HEK293 (cell line): ENCODE results near the gene TTLL1.

Source experiments
- CTCF ChIA-PET: fragments of 350-600 bp; formaldehyde crosslinking; extraction: SDS; loops from one replicate; lab custom pipeline; 2021; ENCODE audit warnings: antibody characterized with exemption; lab: Yijun Ruan, JAX
- POLR2A ChIA-PET: fragments of 300-600 bp; formaldehyde crosslinking; extraction: SDS; loops from one replicate; lab custom pipeline; 2020; ENCODE audit warnings: antibody characterized with exemption, inconsistent platforms; lab: Yijun Ruan, JAX
- H3K27ac ChIP-seq: fragments of 200-500 bp; sonication (Bioruptor generic); 2 replicates; pipeline ENCODE4 v1.5.1; 2014; ENCODE audit warnings: low read depth, low read length, control low read depth, inconsistent platforms; ENCODE audit errors: extremely low read depth
- H3K36me3 ChIP-seq, 2 experiments: fragments of 200-500 bp in 1 of 2; sonication (Bioruptor generic) in 1 of 2; 1 replicate in 1 of 2; 2 replicates in 1 of 2; pipeline ENCODE4 v1.5.1; 2014 to 2017; ENCODE audit warnings: inconsistent platforms in 2 of 2, low read length in 2 of 2; ENCODE audit not compliant: control insufficient read depth in 2 of 2, insufficient read depth in 1 of 2
- H3K4me1 ChIP-seq: fragments of 200-500 bp; sonication (Bioruptor generic); 2 replicates; pipeline ENCODE4 v1.5.1; 2014; ENCODE audit warnings: mild to moderate bottlenecking, low read length, inconsistent platforms; ENCODE audit not compliant: control insufficient read depth, insufficient read depth
- H3K4me3 ChIP-seq: 2 replicates; pipeline ENCODE4 v1.5.1; 2011; ENCODE audit warnings: low read depth, mild to moderate bottlenecking, control low read depth, low read length, moderate library complexity
- H3K9me3 ChIP-seq: fragments of 200-500 bp; sonication (Bioruptor generic); 2 replicates; pipeline ENCODE4 v1.5.1; 2014; ENCODE audit warnings: low read depth, low read length, inconsistent platforms; ENCODE audit not compliant: control insufficient read depth, insufficient read depth
- BCL11B ChIP-seq: fragments of 450-650 bp; formaldehyde crosslinking; IDR thresholded peaks from 2 replicates; pipeline ENCODE4 v1.5.1; 2016; ENCODE audit warnings: low read depth, missing biosample characterization, missing genetic modification characterization
- EGR2 ChIP-seq: fragments of 450-650 bp; formaldehyde crosslinking; IDR thresholded peaks from 2 replicates; pipeline ENCODE4 v1.5.1; 2016; ENCODE audit warnings: low read depth, missing biosample characterization, missing genetic modification characterization
- KLF8 ChIP-seq: fragments of 450-650 bp; formaldehyde crosslinking; IDR thresholded peaks from 2 replicates; pipeline ENCODE4 v1.5.1; 2016; ENCODE audit warnings: missing biosample characterization, missing genetic modification characterization
- MYNN ChIP-seq: fragments of 450-650 bp; formaldehyde crosslinking; IDR thresholded peaks from 2 replicates; pipeline ENCODE4 v1.5.1; 2016; ENCODE audit warnings: missing biosample characterization, missing genetic modification characterization, borderline replicate concordance
- SCRT1 ChIP-seq: fragments of 450-650 bp; formaldehyde crosslinking; IDR thresholded peaks from 2 replicates; pipeline ENCODE4 v1.5.1; 2016; ENCODE audit warnings: missing biosample characterization, missing genetic modification characterization, borderline replicate concordance
- ZBTB20 ChIP-seq: fragments of 450-650 bp; formaldehyde crosslinking; IDR thresholded peaks from 2 replicates; pipeline ENCODE4 v1.5.1; 2016; ENCODE audit warnings: missing biosample characterization, missing genetic modification characterization
- ZFP69B ChIP-seq: fragments of 450-650 bp; formaldehyde crosslinking; IDR thresholded peaks from 2 replicates; pipeline ENCODE4 v1.5.1; 2016; ENCODE audit warnings: missing biosample characterization, missing genetic modification characterization
- ZNF114 ChIP-seq: fragments of 450-650 bp; formaldehyde crosslinking; IDR thresholded peaks from 2 replicates; pipeline ENCODE4 v1.5.0; 2017; ENCODE audit warnings: missing biosample characterization, missing genetic modification characterization
- ZNF140 ChIP-seq: fragments of 450-650 bp; formaldehyde crosslinking; IDR thresholded peaks from 2 replicates; pipeline ENCODE4 v1.5.1; 2016; ENCODE audit warnings: missing biosample characterization, missing genetic modification characterization
- ZNF155 ChIP-seq: fragments of 450-650 bp; formaldehyde crosslinking; IDR thresholded peaks from 2 replicates; pipeline ENCODE4 v1.5.1; 2016; ENCODE audit warnings: missing biosample characterization, missing genetic modification characterization
- ZNF600 ChIP-seq: fragments of 450-650 bp; formaldehyde crosslinking; IDR thresholded peaks from 2 replicates; pipeline ENCODE4 v1.5.1; 2016; ENCODE audit warnings: missing biosample characterization, missing genetic modification characterization
- ZNF624 ChIP-seq: fragments of 450-650 bp; formaldehyde crosslinking; IDR thresholded peaks from 2 replicates; pipeline ENCODE4 v1.5.1; 2017; ENCODE audit warnings: missing biosample characterization, missing genetic modification characterization
- ZNF629 ChIP-seq: fragments of 450-650 bp; formaldehyde crosslinking; IDR thresholded peaks from 2 replicates; pipeline ENCODE4 v1.5.1; 2017; ENCODE audit warnings: missing biosample characterization, missing genetic modification characterization
- ZNF660 ChIP-seq: fragments of 450-650 bp; IDR thresholded peaks from 2 replicates; pipeline ENCODE4 v1.5.1; 2018; ENCODE audit warnings: missing biosample characterization, mild to moderate bottlenecking, missing genetic modification characterization
- ZNF677 ChIP-seq: fragments of 450-650 bp; IDR thresholded peaks from 2 replicates; pipeline ENCODE4 v1.5.0; 2018; ENCODE audit warnings: missing biosample characterization, mild to moderate bottlenecking, missing genetic modification characterization, moderate library complexity
- ZNF776 ChIP-seq: fragments of 450-650 bp; formaldehyde crosslinking; IDR thresholded peaks from 2 replicates; pipeline ENCODE4 v1.5.0; 2017; ENCODE audit warnings: missing biosample characterization, missing genetic modification characterization, borderline replicate concordance
- ZSCAN23 ChIP-seq: fragments of 450-650 bp; formaldehyde crosslinking; IDR thresholded peaks from 2 replicates; pipeline ENCODE4 v1.5.1; 2016; ENCODE audit warnings: missing biosample characterization, missing genetic modification characterization
- TF ChIP-seq, protein P1 (sequence below): fragments of 450-650 bp; formaldehyde crosslinking; optimal IDR thresholded peaks from 2 replicates; pipeline ENCODE3; 2016; ENCODE audit warnings: missing biosample characterization, mild to moderate bottlenecking, missing genetic modification characterization
- TF ChIP-seq, protein P2 (sequence below): IDR thresholded peaks from 2 replicates; pipeline ENCODE4 v1.6.1; 2011; ENCODE audit warnings: mild to moderate bottlenecking, low read depth, low read length, borderline replicate concordance
- TF ChIP-seq, protein P3 (sequence below): fragments of 450-650 bp; IDR thresholded peaks from 2 replicates; pipeline ENCODE4 v1.5.1; 2018; ENCODE audit warnings: missing biosample characterization, missing genetic modification characterization
- TF ChIP-seq, protein P4 (sequence below): fragments of 450-650 bp; formaldehyde crosslinking; IDR thresholded peaks from 2 replicates; pipeline ENCODE4 v1.5.1; 2016; ENCODE audit warnings: missing biosample characterization, missing genetic modification characterization
- TF ChIP-seq, protein P5 (sequence below): fragments of 450-650 bp; formaldehyde crosslinking; IDR thresholded peaks from 2 replicates; pipeline ENCODE4 v1.5.1; 2016; ENCODE audit warnings: missing biosample characterization, missing genetic modification characterization

TTLL1 gene

DNA sequence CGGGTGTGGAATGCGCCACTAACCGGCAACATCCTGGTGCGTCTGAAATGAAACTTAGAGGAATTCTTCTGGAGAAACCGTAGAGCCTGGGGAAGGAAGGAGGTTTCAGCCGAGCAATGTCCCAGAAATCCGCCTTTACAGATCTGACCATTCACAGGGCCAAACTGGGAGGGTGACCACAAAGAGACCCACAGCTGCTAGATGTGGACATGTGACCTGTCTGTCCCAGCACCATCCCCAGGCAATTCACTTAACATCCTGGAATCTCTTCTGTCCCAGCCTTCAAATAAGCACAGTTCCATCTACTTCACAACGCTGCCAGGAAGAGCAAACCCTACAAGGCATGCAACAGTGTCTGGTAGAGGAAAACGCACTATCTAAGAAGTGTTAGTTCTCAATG is 44.2 kb upstream of the TTLL1 start (continued):
- TF ChIP-seq ZNF776 (tag by site-specific recombination) (no peak), ZNF629 (tag by site-specific recombination) (no peak), ZBTB20 (tag by site-specific recombination) (no peak)
- TF ChIP-seq, protein P1, sequence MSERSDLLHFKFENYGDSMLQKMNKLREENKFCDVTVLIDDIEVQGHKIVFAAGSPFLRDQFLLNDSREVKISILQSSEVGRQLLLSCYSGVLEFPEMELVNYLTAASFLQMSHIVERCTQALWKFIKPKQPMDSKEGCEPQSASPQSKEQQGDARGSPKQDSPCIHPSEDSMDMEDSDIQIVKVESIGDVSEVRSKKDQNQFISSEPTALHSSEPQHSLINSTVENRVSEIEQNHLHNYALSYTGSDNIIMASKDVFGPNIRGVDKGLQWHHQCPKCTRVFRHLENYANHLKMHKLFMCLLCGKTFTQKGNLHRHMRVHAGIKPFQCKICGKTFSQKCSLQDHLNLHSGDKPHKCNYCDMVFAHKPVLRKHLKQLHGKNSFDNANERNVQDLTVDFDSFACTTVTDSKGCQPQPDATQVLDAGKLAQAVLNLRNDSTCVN = no peak
- TF ChIP-seq, protein P2, sequence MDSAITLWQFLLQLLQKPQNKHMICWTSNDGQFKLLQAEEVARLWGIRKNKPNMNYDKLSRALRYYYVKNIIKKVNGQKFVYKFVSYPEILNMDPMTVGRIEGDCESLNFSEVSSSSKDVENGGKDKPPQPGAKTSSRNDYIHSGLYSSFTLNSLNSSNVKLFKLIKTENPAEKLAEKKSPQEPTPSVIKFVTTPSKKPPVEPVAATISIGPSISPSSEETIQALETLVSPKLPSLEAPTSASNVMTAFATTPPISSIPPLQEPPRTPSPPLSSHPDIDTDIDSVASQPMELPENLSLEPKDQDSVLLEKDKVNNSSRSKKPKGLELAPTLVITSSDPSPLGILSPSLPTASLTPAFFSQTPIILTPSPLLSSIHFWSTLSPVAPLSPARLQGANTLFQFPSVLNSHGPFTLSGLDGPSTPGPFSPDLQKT = no peak

DNA sequence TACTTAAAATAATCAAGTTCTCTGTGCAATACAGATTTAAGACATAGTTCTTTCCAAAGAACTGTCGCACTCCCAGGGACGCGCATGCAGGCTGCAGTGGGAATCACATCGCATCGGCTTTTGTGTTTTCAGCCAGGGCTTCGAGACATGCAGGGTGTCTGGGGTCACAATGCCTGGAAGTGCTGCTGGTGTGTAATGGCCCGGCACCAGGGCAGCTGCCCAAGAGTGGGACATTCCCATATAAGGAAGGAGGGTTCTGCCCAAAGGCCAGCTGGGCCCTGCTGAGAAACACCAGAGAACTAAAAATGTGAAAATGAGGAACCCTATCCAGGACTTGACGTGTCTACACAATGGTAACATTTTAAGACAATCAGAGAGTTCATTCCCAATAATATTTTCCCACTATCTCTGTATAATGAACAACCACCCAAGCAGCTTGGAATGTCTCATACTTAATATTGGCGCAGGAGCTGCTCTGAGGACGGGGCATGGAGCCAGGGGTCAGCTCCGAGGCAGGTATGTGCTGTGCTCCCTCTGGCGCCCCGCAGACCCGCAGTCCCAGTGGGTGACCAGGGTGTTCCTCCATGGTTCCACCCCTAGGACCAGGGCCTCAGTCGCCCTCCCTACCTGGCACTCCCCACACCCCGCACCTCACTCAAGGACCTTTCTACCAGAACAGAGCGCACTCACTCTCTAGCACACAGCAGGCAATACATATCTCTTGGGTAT is 42.7 kb upstream of the TTLL1 start:
- Histone ChIP-seq H3K4me3 (no peak overlapping the region), H3K9me3 (no peaks in the 10 kb centered on the region), H3K36me3 (peaks cover 27 to 60% of the 10 kb centered on the region in 2 experiments), H3K4me1 (peaks cover 3% of the 10 kb centered on the region), H3K27ac (no peak overlapping the region)
- POLR2A ChIA-PET = no interaction called here
- no peak for TF ChIP-seq ZNF677 (tag by site-specific recombination)
- no peak for TF ChIP-seq ZNF660 (tag by site-specific recombination)
- TF ChIP-seq KLF8 (tag by site-specific recombination) = no peak
- TF ChIP-seq BCL11B (tag by site-specific recombination) = no peak
- no peak for TF ChIP-seq SCRT1 (tag by site-specific recombination)
- TF ChIP-seq ZSCAN23 = no peak
- CTCF ChIA-PET = interaction anchor here (1.1 kb wide), 1 partner anchor 10 kb away, joined by 3 read pairs; no protein-coding TSS in a partner anchor

DNA sequence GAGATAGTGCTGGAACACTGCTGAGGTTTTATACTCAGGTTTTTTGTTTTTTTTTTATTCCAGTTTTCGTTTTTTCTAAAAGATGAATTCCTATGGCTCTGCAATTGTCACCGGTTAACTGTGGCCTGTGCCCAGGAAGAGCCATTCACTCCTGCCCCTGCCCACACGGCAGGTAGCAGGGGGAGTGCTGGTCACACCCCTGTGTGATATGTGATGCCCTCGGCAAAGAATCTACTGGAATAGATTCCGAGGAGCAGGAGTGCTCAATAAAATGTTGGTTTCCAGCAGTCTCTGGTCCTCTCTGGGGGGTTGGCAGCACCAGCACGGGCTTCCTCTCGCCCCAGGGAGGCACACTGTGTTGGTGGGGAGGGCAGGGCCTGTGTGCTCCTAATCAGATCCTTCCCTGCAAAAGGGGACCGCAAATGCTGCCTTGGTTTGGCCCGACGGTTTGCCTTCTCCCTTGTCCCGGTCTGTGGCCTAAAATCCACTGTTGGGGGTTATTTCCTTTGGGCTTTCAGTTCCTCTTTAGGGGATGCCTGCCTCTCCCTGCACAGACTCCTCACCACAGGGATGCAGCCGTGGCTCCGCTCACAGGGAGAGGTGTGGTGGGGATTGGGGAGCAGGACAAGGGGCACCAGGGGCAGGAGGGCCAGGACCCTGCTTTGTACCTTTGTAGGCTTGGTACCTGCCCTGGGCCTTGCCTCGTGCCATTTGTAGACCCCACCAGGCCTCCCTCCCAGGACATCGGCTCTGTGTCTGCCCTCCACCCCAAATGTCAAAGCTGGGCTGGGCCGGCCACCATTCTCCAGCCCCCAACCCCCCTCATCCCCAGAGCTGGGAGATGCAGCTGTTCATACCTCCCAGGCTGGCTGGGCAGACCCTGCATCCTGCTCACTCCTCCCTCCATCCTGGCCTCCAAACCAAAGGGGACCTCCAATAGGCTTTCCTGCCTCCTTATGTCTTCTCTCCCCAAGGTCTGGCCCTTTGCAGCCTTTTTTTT is 40.5 kb upstream of the TTLL1 start:
- Histone ChIP-seq H3K4me3 (no peak overlapping the region), H3K9me3 (no peaks in the 10 kb centered on the region), H3K36me3 (peaks cover 17 to 39% of the 10 kb centered on the region in 2 experiments), H3K4me1 (peaks cover 3% of the 10 kb centered on the region), H3K27ac (no peak overlapping the region)
- CTCF ChIA-PET = interaction anchor here (0.6 kb wide), 1 partner anchor 26 kb away, joined by 3 read pairs; no protein-coding TSS in a partner anchor
- POLR2A ChIA-PET = interaction anchor here (0.6 to 1.2 kb wide), 4 partner anchors 9 to 607 kb away, joined by 3 to 6 read pairs (median 4); no protein-coding TSS in a partner anchor
- TF ChIP-seq ZFP69B (tag by site-specific recombination) (no peak), MYNN (tag by site-specific recombination) (no peak), ZNF140 (no peak), ZNF155 (tag by site-specific recombination) (no peak), ZNF600 (tag by site-specific recombination) (peak; percentile 41; the same call in 1 of the 2 replicates), ZNF624 (tag by site-specific recombination) (no peak), ZNF114 (no peak), EGR2 (no peak)
- TF ChIP-seq, protein P3, sequence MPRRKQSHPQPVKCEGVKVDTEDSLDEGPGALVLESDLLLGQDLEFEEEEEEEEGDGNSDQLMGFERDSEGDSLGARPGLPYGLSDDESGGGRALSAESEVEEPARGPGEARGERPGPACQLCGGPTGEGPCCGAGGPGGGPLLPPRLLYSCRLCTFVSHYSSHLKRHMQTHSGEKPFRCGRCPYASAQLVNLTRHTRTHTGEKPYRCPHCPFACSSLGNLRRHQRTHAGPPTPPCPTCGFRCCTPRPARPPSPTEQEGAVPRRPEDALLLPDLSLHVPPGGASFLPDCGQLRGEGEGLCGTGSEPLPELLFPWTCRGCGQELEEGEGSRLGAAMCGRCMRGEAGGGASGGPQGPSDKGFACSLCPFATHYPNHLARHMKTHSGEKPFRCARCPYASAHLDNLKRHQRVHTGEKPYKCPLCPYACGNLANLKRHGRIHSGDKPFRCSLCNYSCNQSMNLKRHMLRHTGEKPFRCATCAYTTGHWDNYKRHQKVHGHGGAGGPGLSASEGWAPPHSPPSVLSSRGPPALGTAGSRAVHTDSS (tag by site-specific recombination) = no peak
- TF ChIP-seq, protein P4, sequence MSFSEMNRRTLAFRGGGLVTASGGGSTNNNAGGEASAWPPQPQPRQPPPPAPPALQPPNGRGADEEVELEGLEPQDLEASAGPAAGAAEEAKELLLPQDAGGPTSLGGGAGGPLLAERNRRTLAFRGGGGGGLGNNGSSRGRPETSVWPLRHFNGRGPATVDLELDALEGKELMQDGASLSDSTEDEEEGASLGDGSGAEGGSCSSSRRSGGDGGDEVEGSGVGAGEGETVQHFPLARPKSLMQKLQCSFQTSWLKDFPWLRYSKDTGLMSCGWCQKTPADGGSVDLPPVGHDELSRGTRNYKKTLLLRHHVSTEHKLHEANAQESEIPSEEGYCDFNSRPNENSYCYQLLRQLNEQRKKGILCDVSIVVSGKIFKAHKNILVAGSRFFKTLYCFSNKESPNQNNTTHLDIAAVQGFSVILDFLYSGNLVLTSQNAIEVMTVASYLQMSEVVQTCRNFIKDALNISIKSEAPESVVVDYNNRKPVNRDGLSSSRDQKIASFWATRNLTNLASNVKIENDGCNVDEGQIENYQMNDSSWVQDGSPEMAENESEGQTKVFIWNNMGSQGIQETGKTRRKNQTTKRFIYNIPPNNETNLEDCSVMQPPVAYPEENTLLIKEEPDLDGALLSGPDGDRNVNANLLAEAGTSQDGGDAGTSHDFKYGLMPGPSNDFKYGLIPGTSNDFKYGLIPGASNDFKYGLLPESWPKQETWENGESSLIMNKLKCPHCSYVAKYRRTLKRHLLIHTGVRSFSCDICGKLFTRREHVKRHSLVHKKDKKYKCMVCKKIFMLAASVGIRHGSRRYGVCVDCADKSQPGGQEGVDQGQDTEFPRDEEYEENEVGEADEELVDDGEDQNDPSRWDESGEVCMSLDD (tag by site-specific recombination) = no peak
- TF ChIP-seq, protein P5, sequence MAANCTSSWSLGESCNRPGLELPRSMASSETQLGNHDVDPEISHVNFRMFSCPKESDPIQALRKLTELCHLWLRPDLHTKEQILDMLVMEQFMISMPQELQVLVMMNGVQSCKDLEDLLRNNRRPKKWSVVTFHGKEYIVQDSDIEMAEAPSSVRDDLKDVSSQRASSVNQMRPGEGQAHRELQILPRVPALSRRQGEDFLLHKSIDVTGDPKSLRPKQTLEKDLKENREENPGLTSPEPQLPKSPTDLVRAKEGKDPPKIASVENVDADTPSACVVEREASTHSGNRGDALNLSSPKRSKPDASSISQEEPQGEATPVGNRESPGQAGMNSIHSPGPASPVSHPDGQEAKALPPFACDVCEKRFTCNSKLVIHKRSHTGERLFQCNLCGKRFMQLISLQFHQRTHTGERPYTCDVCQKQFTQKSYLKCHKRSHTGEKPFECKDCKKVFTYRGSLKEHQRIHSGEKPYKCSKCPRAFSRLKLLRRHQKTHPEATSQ (tag by site-specific recombination) = no peak
